Neural cell (in vitro differentiated cells): ENCODE data around the gene THOC1.

ENCODE experiments used
- EZH2 ChIP-seq: fragments of 200-600, 300-800 bp; shearing (Covaris generic), sonication (generic); IDR thresholded peaks from 2 replicates; pipeline ENCODE4 v1.6.1; 2014; ENCODE audit warnings: antibody characterized with exemption, low read length, borderline replicate concordance, mild to moderate bottlenecking; ENCODE audit not compliant: insufficient read depth, poor library complexity, severe bottlenecking
- POLR2AphosphoS5 ChIP-seq: IDR thresholded peaks from 2 replicates; pipeline ENCODE4 v1.6.1; 2012
- REST ChIP-seq: IDR thresholded peaks from 2 replicates; pipeline ENCODE4 v1.6.1; 2012; ENCODE audit warnings: borderline replicate concordance

GRCh38 chr18:228586-228985 lies 39.3 kb downstream of the THOC1 start:
- TF ChIP-seq REST (no peak), EZH2 (no peak), POLR2AphosphoS5 (no peak)
